Ectodermal cell (in vitro differentiated cells): Measurements from ENCODE around the gene SELENOO.
"Not testable (repeated sequence)": the region's sequence is repeated elsewhere in the genome, so short reads cannot be mapped to it uniquely, and the experiment has no call there.

Experiments
- H3K27ac ChIP-seq: 2 replicates; pipeline ENCODE4 v1.7.0; 2013; ENCODE audit warnings: mild to moderate bottlenecking, low read depth, low read length; ENCODE audit not compliant: insufficient read depth, poor library complexity, severe bottlenecking
- H3K27me3 ChIP-seq: 2 replicates; pipeline ENCODE4 v1.7.0; 2013; ENCODE audit warnings: mild to moderate bottlenecking, low read length; ENCODE audit not compliant: insufficient read depth, control insufficient read depth, poor library complexity, severe bottlenecking
- H3K36me3 ChIP-seq: one replicate; pipeline ENCODE4 v1.7.0; 2013; ENCODE audit warnings: low read length; ENCODE audit not compliant: control insufficient read depth, insufficient read depth
- H3K4me1 ChIP-seq: one replicate; pipeline ENCODE4 v1.7.0; 2013; ENCODE audit warnings: low read length; ENCODE audit not compliant: control insufficient read depth, insufficient read depth
- H3K4me3 ChIP-seq: 2 replicates; pipeline ENCODE4 v1.7.0; 2013; ENCODE audit warnings: low read depth, low read length, control low read depth; ENCODE audit not compliant: insufficient read depth
- H3K9me3 ChIP-seq: 2 replicates; pipeline ENCODE4 v1.7.0; 2013; ENCODE audit warnings: mild to moderate bottlenecking, low read length, moderate library complexity; ENCODE audit not compliant: control insufficient read depth
- WGBS, 2 experiments: methylation state at CpG; one replicate each; pipeline ENCODE4 v1.1.7; 2013; ENCODE audit warnings: missing lambda C conversion rate in 2 of 2; 5-methylcytosine and 5-hydroxymethylcytosine counted together

SELENOO gene

DNA sequence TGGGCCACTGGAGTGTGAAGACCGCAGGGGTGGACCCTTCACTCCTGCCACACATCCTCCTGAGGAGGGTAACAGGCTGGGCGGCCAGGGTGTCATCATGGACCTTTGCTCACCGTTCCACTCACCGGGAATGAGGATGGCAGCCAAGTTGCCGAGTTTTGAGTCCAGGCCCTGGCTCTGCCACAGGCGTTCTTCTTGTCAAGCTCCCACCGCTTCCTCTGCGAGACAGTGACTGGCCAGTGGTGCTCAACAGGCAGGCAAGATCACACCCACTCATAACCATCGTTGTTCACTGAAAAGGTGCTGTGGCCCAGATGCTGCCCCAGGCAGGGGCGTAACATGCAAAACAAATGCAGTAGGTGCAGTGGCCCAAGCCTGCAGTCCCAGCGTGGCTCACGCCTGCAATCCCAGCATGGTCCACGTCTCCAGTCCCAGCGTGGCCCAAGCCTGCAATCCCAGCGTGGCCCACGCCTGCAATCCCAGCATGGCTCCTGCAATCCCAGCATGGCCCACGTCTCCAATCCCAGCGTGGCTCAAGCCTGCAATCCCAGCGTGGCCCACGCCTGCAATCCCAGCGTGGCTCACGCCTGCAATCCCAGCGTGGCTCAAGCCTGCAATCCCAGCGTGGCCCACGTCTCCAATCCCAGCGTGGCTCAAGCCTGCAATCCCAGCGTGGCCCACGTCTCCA lies 35.2 kb upstream of the SELENOO start:
- H3K27ac ChIP-seq = no peak overlapping the region
- WGBS, 2 experiments = 94 to 95% methylated on average over 28 of the region's 28 CpGs

DNA sequence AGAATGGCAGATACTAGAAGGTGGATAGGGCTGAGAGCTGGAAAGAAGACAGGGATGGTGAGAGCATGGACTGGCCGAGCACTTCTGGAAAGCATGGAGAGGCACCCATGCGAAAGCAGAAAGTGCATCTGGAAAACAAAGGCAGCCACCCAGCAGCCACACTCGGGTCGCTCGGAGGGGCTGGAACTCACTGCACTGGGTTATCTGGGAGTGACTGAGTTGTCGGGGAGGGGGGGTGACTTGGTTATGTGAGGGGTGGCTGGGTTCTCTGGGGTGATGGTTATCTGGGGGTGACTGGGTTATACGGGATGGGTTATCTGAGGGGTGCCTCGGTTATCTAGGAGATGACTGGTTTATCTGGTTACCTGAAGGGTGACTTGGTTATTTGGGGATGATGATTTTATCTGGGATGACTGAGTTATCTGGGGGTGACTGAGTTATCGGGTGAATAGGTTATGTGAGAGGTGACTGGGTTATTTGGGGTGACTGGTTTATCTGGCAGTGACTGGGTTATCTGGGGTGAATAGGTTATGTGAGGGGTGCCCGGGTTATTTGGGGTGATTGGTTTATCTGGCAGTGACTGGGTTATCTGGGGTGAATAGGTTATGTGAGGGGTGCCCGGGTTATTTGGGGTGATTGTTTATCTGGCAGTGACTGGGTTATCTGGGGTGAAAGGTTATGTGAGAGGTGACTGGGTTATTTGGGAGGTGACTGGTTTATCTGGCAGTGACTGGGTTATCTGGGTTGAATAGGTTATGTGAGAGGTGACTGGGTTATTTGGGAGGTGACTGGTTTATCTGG lies 32.9 kb upstream of the SELENOO start:
- H3K9me3 ChIP-seq = no peaks in the 10 kb centered on the region
- H3K27me3 ChIP-seq = peaks cover 51% of the 10 kb centered on the region
- no peaks in the 10 kb centered on the region for H3K4me1 ChIP-seq
- no peak overlapping the region for H3K27ac ChIP-seq
- H3K4me3 ChIP-seq = no peak overlapping the region
- no peaks in the 10 kb centered on the region for H3K36me3 ChIP-seq
- WGBS, 2 experiments = 66 to 70% methylated on average over 11 of the region's 11 CpGs

More for the DNA sequence above, 35.2 kb upstream of the SELENOO start:
- Histone ChIP-seq H3K36me3 (no peaks in the 10 kb centered on the region), H3K27me3 (peaks cover 32% of the 10 kb centered on the region), H3K4me1 (no peaks in the 10 kb centered on the region), H3K4me3 (no peak overlapping the region), H3K9me3 (no peaks in the 10 kb centered on the region)

DNA sequence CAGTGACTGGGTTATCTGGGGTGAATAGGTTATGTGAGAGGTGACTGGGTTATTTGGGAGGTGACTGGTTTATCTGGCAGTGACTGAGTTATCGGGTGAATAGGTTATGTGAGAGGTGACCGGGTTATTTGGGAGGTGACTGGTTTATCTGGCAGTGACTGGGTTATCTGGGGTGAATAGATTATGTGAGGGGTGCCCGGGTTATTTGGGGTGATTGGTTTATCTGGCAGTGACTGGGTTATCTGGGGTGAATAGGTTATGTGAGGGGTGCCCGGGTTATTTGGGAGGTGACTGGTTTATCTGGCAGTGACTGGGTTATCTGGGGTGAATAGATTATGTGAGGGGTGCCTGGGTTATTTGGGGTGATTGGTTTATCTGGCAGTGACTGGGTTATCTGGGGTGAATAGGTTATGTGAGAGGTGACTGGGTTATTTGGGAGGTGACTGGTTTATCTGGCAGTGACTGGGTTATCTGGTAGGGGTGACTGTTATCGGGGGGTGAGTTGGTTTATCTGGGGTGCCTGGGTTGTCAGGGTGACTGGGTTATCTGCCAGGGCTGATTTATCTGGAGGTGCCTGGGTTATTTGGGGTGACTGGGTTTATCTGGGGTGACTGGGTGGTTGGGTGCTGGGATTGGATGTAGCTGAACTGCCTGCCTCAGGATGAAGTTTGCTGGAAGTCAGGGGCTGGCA lies 32.2 kb upstream of the SELENOO start:
- 90 to 92% methylated on average over 5 of the region's 5 CpGs for WGBS, 2 experiments

DNA sequence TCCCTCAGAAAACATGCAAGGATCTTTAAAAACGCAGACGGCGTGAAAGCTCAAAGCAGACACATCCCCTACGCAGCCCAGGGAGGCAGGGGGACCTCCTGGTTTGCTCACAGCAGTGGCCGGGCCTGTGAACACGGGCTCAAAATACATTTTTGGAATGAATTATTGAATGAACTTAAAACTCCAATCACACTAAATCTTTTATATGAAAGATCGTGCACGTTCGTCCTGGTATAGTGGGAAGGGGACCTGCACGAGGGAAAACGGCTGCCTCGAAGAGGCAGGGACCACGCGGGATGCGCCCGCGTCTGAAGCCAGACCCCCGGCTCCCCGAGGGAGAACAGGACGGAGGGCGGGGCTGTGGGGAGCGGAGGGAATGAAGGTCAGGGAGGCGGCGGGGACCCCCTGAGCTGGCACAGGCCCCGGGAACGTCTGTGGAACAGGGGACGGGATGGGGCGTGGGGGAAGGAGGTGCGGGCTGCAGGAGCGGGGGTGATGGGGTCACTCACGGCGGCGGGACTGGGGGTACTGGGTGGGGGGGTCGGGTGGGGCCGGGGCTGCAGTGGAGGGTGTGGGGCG lies 31.5 kb upstream of the SELENOO start:
- Histone ChIP-seq H3K4me3 (peak overlapping the region; percentile 36), H3K4me1 (no peaks in the 10 kb centered on the region), H3K36me3 (no peaks in the 10 kb centered on the region), H3K27me3 (peaks cover 51% of the 10 kb centered on the region), H3K27ac (no peak overlapping the region), H3K9me3 (no peaks in the 10 kb centered on the region)
- 14 to 17% methylated on average over 35 to 36 of the region's 36 CpGs for WGBS, 2 experiments

More for the DNA sequence above, 32.2 kb upstream of the SELENOO start:
- not testable (repeated sequence) for H3K4me1 ChIP-seq, H3K36me3 ChIP-seq, H3K9me3 ChIP-seq, H3K27ac ChIP-seq, H3K4me3 ChIP-seq
- peaks cover 51% of the 10 kb centered on the region for H3K27me3 ChIP-seq

DNA sequence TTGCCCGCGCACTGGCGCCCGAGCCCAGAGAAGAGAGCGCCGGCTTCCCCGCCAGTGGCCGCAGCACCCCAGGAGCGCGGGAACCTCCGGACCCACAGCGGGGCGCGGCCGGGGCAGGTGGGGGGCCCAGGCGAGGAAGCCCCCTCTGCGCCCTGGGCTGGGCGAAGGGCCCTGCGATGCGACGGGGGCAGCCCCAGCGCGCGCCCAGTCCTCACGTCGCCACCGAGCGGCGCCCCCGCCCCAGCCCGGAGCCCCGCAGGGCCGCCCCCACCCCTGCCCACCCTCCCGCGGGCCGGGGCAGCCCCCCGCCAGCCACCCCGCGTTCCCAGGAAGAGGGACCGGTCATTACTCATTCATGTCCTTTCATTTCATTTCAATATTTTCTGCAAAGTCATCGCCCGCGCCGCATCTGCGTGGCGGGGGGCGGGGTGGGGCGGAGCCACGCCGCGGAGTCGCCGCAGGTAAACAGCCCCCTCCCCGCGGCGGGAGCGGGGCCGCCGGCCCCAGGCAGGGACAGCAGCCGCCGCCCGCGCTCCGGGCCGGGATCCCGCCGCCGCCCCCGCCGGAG lies 31.0 kb upstream of the SELENOO start:
- H3K27me3 ChIP-seq = peaks cover 51% of the 10 kb centered on the region
- WGBS, 2 experiments = 1% methylated on average over 65 to 67 of the region's 70 CpGs
- H3K4me1 ChIP-seq = no peaks in the 10 kb centered on the region
- no peaks in the 10 kb centered on the region for H3K9me3 ChIP-seq
- peak overlapping the region; percentile 36 for H3K4me3 ChIP-seq
- no peaks in the 10 kb centered on the region for H3K36me3 ChIP-seq
- H3K27ac ChIP-seq = no peak overlapping the region

DNA sequence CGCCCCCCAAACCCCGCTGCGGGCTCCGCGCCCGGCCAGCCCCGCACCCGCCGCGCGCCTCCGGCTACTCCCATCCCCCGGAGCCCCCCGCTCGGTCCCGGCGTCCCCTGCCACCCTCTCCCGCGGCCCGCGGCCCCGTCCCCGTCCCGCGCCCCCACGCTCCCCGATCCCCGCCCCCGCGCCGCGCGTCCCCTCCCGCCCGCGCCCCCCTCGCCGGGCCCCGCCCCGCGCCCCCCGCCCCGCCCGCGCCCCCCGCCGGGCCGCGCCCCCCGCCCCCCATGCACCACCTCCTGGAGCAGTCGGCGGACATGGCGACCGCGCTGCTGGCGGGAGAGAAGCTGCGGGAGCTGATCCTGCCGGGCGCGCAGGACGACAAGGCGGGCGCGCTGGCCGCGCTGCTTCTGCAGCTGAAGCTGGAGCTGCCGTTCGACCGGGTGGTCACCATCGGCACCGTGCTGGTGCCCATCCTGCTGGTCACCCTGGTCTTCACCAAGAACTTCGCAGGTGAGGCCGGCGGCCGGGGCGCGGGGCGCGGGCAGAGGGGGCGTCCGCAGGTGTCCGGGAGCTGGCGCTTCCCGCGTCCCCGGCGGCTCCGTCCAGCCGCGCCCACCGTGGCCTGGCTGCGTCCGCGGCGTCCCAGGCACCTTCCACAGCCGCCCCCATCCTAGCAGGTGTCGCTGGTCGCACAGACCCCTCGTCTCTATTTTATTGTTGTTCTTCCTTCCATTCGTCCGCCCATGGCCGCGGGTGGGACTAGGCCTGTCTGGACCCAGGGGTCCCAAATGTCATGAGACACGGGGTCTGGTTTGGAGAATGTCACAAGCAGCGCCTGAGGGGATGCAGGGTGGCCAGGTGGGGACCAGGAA lies 30.1 kb upstream of the SELENOO start, which contains the start of gene PANX2:
PANX2 (plus strand) TSS at position 279 of the 866 bp plus-strand sequence; CDS start at position 279, 0 bp downstream.
- Histone ChIP-seq H3K27ac (no peak within 1 kb of the TSS), H3K4me3 (peak within 1 kb of the TSS; percentile 36), H3K27me3 (peaks cover 51% of the 10 kb centered on the region), H3K4me1 (no peaks in the 10 kb centered on the region), H3K9me3 (no peaks in the 10 kb centered on the region), H3K36me3 (no peaks in the 10 kb centered on the region)
- WGBS, 2 experiments = 4 to 5% methylated on average over 95 to 102 of the region's 105 CpGs

DNA sequence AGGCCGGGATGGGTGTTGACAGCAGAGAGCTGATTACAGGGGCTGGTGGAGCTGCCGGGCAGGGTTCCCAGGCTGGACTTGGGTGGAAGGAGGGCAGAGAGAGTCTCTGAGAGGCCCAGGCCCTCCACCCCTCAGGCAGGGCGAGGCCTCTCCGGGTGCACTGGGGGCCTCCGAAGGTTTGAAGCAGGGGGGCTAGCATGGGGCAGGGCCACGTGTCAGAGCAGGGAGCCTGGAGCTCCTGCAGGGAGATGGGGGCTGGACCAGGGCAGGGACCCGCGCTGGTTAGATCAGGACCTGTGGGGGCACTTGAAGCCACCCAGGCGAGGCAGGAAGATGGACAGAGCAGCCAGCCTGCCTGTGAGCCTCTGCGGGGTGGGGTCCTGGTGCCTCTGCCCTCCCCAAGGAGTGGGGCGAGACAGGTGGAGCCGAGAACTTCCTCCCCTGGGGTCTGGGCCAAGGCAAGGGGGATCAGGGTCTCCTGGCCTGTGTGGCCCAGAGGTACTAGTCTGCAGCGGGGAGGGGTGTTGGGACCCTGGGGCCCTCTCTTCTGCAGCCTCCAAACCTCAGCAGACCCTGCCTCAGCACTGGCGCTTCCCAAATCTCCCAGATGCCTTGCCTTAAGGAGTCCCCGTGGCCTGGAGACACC lies 29.4 kb upstream of the SELENOO start:
- WGBS, 2 experiments = 71 to 73% methylated on average over 15 of the region's 15 CpGs
- H3K27ac ChIP-seq = no peak overlapping the region
- H3K27me3 ChIP-seq = peaks cover 51% of the 10 kb centered on the region
- H3K36me3 ChIP-seq = no peaks in the 10 kb centered on the region
- no peaks in the 10 kb centered on the region for H3K4me1 ChIP-seq
- H3K9me3 ChIP-seq = no peaks in the 10 kb centered on the region
- peak overlapping the region; percentile 35 for H3K4me3 ChIP-seq

DNA sequence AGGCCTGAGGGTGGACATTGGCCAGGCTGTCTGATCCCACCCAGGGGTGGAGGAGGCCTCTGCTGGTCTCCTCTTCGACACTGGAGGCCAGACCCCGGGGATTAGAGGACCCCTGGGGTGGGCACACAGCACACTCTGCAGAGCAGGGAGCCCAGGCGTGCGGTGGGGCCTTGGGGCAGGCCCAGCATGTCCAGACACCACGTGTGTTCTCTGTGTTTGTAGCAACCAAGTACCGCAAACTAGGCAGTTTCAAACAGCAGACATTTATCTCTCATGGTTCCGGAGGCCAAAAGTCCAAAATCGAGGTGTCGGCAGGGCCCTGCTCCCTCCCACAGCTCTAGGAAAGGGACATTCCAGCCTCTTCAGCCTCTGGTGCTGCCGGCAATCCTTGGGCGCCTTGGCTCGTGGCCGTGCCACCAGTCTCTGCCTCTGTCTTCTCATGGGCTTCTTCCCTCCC lies 28.8 kb upstream of the SELENOO start:
- Histone ChIP-seq H3K27ac (no peak overlapping the region), H3K4me3 (no peak overlapping the region), H3K9me3 (no peaks in the 10 kb centered on the region), H3K4me1 (no peaks in the 10 kb centered on the region), H3K27me3 (peaks cover 51% of the 10 kb centered on the region), H3K36me3 (no peaks in the 10 kb centered on the region)
- WGBS, 2 experiments = 81 to 83% methylated on average over 13 of the region's 13 CpGs
